IMR-90 (cell line): ENCODE measurements around the gene AMZ2. TPM values are rescaled to one million over a fixed set of nuclear protein-coding genes. Genes with fewer than 3 reads are reported as not detected.

Experiments used
- ATAC-seq: fragments of 200-7000 bp; cut with Tn5 transposase; 2 replicates; pipeline ENCODE4 v1.9.1; 2020; ENCODE audit warnings: low read depth, mild to moderate bottlenecking, moderate library complexity
- BruUV-seq: library from RNA; stranded (reverse); fragments of 400-500 nt; replicated peaks from 2 replicates; lab custom pipeline; 2021; lab: Mats Ljungman, UMichigan
- CTCF ChIA-PET: fragments of 300-600 bp; formaldehyde crosslinking; extraction: SDS; loops from one replicate; lab custom pipeline; 2021; ENCODE audit warnings: antibody characterized with exemption; lab: Yijun Ruan, JAX
- POLR2A ChIA-PET: fragments of 300-600 bp; sonication (Branson Sonifier 250); formaldehyde crosslinking; loops from one replicate; lab custom pipeline; 2022; ENCODE audit warnings: antibody characterized with exemption; ENCODE audit not compliant: unreplicated experiment; lab: Charles Lee
- DNase-seq: peaks from one replicate; pipeline ENCODE4 v3.0.0; 2013
- H2AFZ ChIP-seq: replicated peaks from 2 replicates; pipeline ENCODE3; 2013; ENCODE audit warnings: low read length, mild to moderate bottlenecking; ENCODE audit not compliant: poor library complexity
- H2AK5ac ChIP-seq: 2 replicates; pipeline ENCODE4 v1.6.1; 2013; ENCODE audit warnings: low read depth, low read length, inconsistent platforms
- H2AK9ac ChIP-seq: replicated peaks from 2 replicates; pipeline ENCODE3; 2013; ENCODE audit warnings: mild to moderate bottlenecking, low read depth, low read length, moderate library complexity; ENCODE audit not compliant: poor library complexity
- H2BK120ac ChIP-seq: 2 replicates; pipeline ENCODE4 v1.6.1; 2013; ENCODE audit warnings: low read depth, low read length, inconsistent platforms
- H2BK15ac ChIP-seq: 3 replicates; pipeline ENCODE4 v1.6.1; 2013; ENCODE audit warnings: low read depth, low read length, inconsistent platforms
- H2BK20ac ChIP-seq: 2 replicates; pipeline ENCODE4 v1.6.1; 2013; ENCODE audit warnings: low read depth, mild to moderate bottlenecking, inconsistent platforms, low read length, moderate library complexity
- H2BK5ac ChIP-seq: 2 replicates; pipeline ENCODE4 v1.6.1; 2013; ENCODE audit warnings: mild to moderate bottlenecking, low read depth, low read length, inconsistent platforms; ENCODE audit not compliant: poor library complexity, severe bottlenecking
- H3K14ac ChIP-seq: replicated peaks from 2 replicates; pipeline ENCODE4 v1.6.1; 2013; ENCODE audit warnings: low read depth, low read length, inconsistent platforms
- H3K18ac ChIP-seq: 2 replicates; pipeline ENCODE4 v1.6.1; 2013; ENCODE audit warnings: low read depth, low read length, control low read depth
- H3K23ac ChIP-seq: 2 replicates; pipeline ENCODE4 v1.6.1; 2013; ENCODE audit warnings: low read depth, low read length, inconsistent platforms
- H3K27ac ChIP-seq: 2 replicates; pipeline ENCODE4 v1.5.1; 2013; ENCODE audit warnings: mild to moderate bottlenecking, control low read depth, low read length; ENCODE audit not compliant: insufficient read depth
- H3K27me3 ChIP-seq: 2 replicates; pipeline ENCODE4 v1.6.1; 2013; ENCODE audit warnings: low read length; ENCODE audit not compliant: control insufficient read depth, insufficient read depth
- H3K36me3 ChIP-seq: 2 replicates; pipeline ENCODE4 v1.6.1; 2013; ENCODE audit warnings: low read length, mixed read lengths; ENCODE audit not compliant: control insufficient read depth, insufficient read depth
- H3K4ac ChIP-seq: 2 replicates; pipeline ENCODE4 v1.6.1; 2013; ENCODE audit warnings: low read depth, low read length, inconsistent platforms
- H3K4me1 ChIP-seq: 2 replicates; pipeline ENCODE4 v1.6.1; 2013; ENCODE audit warnings: low read length, mixed read lengths; ENCODE audit not compliant: control insufficient read depth, insufficient read depth
- H3K4me2 ChIP-seq: 2 replicates; pipeline ENCODE4 v1.6.1; 2013; ENCODE audit warnings: low read depth, mild to moderate bottlenecking, control low read depth, low read length, moderate library complexity
- H3K4me3 ChIP-seq: 2 replicates; pipeline ENCODE4 v1.5.1; 2013; ENCODE audit warnings: low read depth, mild to moderate bottlenecking, control low read depth, low read length, moderate library complexity; ENCODE audit not compliant: insufficient read depth
- H3K56ac ChIP-seq: 2 replicates; pipeline ENCODE4 v1.6.1; 2013; ENCODE audit warnings: low read length, inconsistent platforms; ENCODE audit not compliant: insufficient read depth; ENCODE audit errors: extremely low read depth
- H3K79me1 ChIP-seq, 2 experiments: 2 replicates each; pipeline ENCODE4 v1.6.1; 2013; ENCODE audit warnings: low read length in 2 of 2, inconsistent platforms in 1 of 2, low read depth in 1 of 2
- H3K9ac ChIP-seq: 2 replicates; pipeline ENCODE4 v1.6.1; 2013; ENCODE audit warnings: low read depth, low read length, control low read depth
- H3K9me1 ChIP-seq: 2 replicates; pipeline ENCODE4 v1.6.1; 2013; ENCODE audit warnings: low read length, inconsistent platforms; ENCODE audit not compliant: insufficient read depth
- H3K9me3 ChIP-seq: 2 replicates; pipeline ENCODE4 v1.6.1; 2013; ENCODE audit warnings: low read length; ENCODE audit not compliant: control insufficient read depth, insufficient read depth
- H4K20me1 ChIP-seq: 2 replicates; pipeline ENCODE4 v1.6.1; 2013; ENCODE audit warnings: low read length, inconsistent platforms; ENCODE audit not compliant: insufficient read depth
- H4K5ac ChIP-seq: 2 replicates; pipeline ENCODE4 v1.6.1; 2013; ENCODE audit warnings: mild to moderate bottlenecking, low read depth, low read length, control low read depth
- H4K8ac ChIP-seq, 2 experiments: 2 replicates each; pipeline ENCODE4 v1.6.1; 2013; ENCODE audit warnings: low read depth in 2 of 2, low read length in 2 of 2, control low read depth in 1 of 2, inconsistent platforms in 1 of 2
- H4K91ac ChIP-seq: 2 replicates; pipeline ENCODE4 v1.6.1; 2013; ENCODE audit warnings: low read depth, low read length, inconsistent platforms; ENCODE audit not compliant: insufficient read depth
- BHLHE40 ChIP-seq: fragments of 150-350 bp; IDR thresholded peaks from 2 replicates; pipeline ENCODE4 v1.6.1; 2016; ENCODE audit warnings: mild to moderate bottlenecking, low read depth, low read length
- CHD1 ChIP-seq: IDR thresholded peaks from 2 replicates; pipeline ENCODE4 v1.6.1; 2012; ENCODE audit warnings: low read depth, low read length, improper control_type of control experiment
- MAZ ChIP-seq: IDR thresholded peaks from 2 replicates; pipeline ENCODE4 v1.6.1; 2012; ENCODE audit warnings: low read depth, mild to moderate bottlenecking, low read length, improper control_type of control experiment, moderate library complexity, borderline replicate concordance
- NFE2L2 ChIP-seq: fragments of 150-350 bp; IDR thresholded peaks from 2 replicates; pipeline ENCODE4 v1.6.1; 2016; ENCODE audit warnings: low read depth, mild to moderate bottlenecking, low read length
- RCOR1 ChIP-seq: IDR thresholded peaks from 2 replicates; pipeline ENCODE4 v1.6.1; 2012; ENCODE audit warnings: mild to moderate bottlenecking, low read length, improper control_type of control experiment; ENCODE audit not compliant: insufficient replicate concordance
- USF2 ChIP-seq: fragments of 150-350 bp; IDR thresholded peaks from 2 replicates; pipeline ENCODE4 v1.6.1; 2017; ENCODE audit warnings: mild to moderate bottlenecking, antibody characterized with exemption, low read length, low read depth
- WGBS, 2 experiments: methylation state at CpG; one replicate each; pipeline versions ENCODE4 v1.1.5 to v1.1.7; 2013; ENCODE audit warnings: missing lambda C conversion rate in 2 of 2; ENCODE audit not compliant: insufficient read length in 1 of 2; ENCODE audit errors: extremely low coverage in 2 of 2; 5-methylcytosine and 5-hydroxymethylcytosine counted together
- dilution Hi-C: fragments of 300-500 bp; cut with HindIII; formaldehyde crosslinking; loops from one replicate; pipeline ENCODE4 v1.14.3; 2018; ENCODE audit warnings: low sequenced_read_pairs; ENCODE audit not compliant: unreplicated experiment
- in situ Hi-C: fragments of 300-500 bp; cut with MboI; formaldehyde crosslinking; loops from 3 replicates; pipeline ENCODE4 v1.14.3; 2019; ENCODE audit warnings: low sequenced_read_pairs, inconsistent platforms, mixed read lengths
- intact Hi-C: fragments of 100-400 bp; cut with micrococcal nuclease; formaldehyde crosslinking; loops from 2 replicates; pipeline ENCODE4 v1.10.0; 2022
- polyA plus RNA-seq, 3 experiments: library from polyadenylated mRNA; depleted of rRNA; stranded (reverse); fragments of >200 nt; gene quantifications; 2 replicates each; pipeline ENCODE4 v1.2.3, GENCODE V29; 2012; ENCODE audit warnings: low replicate concordance in 1 of 3
- total RNA-seq: library from RNA; depleted of rRNA; stranded (reverse); fragments of >200 nt; gene quantifications from 2 replicates; pipeline ENCODE4 v1.2.3, GENCODE V29; 2012

The AMZ2 gene
- total and polyA plus RNA-seq, 2 of the 4 experiments (the other 2 are of a cell fraction) = 65.4 to 90.2 TPM

GRCh38 chr17:68238871-68239253 lies 9.0 kb upstream of the AMZ2 start:
- H3K9ac ChIP-seq = no peak overlapping the region
- no peak overlapping the region for H3K23ac ChIP-seq
- no peak for DNase-seq
- no peaks in the 10 kb centered on the region for H3K79me1 ChIP-seq
- no peaks in the 10 kb centered on the region for H4K20me1 ChIP-seq
- TF ChIP-seq USF2 (no peak), NFE2L2 (no peak), CHD1 (no peak), BHLHE40 (no peak), MAZ (no peak), RCOR1 (no peak)
- H2BK120ac ChIP-seq = no peak overlapping the region
- no peak overlapping the region for H2BK20ac ChIP-seq
- no peaks in the 10 kb centered on the region for H3K9me3 ChIP-seq
- H3K4me1 ChIP-seq = peaks cover 5% of the 10 kb centered on the region
- H2AFZ ChIP-seq = no peak overlapping the region
- H3K18ac ChIP-seq = no peak overlapping the region
- H2BK15ac ChIP-seq = no peak overlapping the region; the same call in 2 of the 3 replicates
- H3K27ac ChIP-seq = no peak overlapping the region
- H3K9me1 ChIP-seq = no peaks in the 10 kb centered on the region
- no CpG with 5 or more reads among the region's 3 CpGs for WGBS, 2 experiments
- ATAC-seq = no peak
- H3K4ac ChIP-seq = no peak overlapping the region
- H2BK5ac ChIP-seq = no peak overlapping the region
- ChIA-PET CTCF (no interaction called here), POLR2A (no interaction called here)
- no peak overlapping the region; the same call in 1 of the 2 replicates for H3K4me2 ChIP-seq
- no peaks in the 10 kb centered on the region; the same call in 1 of the 2 replicates for H3K27me3 ChIP-seq
- no peak overlapping the region for H4K91ac ChIP-seq
- intact Hi-C loops = no loop called here
- H4K5ac ChIP-seq = no peak overlapping the region
- H4K8ac ChIP-seq = no peak overlapping the region
- BruUV-seq = no TSS peak
- no peak overlapping the region for H3K14ac ChIP-seq
- no peak overlapping the region for H2AK9ac ChIP-seq
- in situ Hi-C loops = no loop called here
- H3K36me3 ChIP-seq = no peaks in the 10 kb centered on the region
- dilution Hi-C loops = no loop called here
- H3K4me3 ChIP-seq = no peak overlapping the region
- no peak overlapping the region for H3K56ac ChIP-seq
- no peak overlapping the region for H2AK5ac ChIP-seq
